CD4-positive, alpha-beta T cell treated with Interleukin-6 for 4 hours (primary cell): Measurements from ENCODE around the gene MDC1.
A peak's percentile ranks its signal among the peaks of the same experiment; 100 is the strongest.
"Not testable (repeated sequence)": the region's sequence is repeated elsewhere in the genome, so short reads cannot be mapped to it uniquely, and the experiment has no call there.

Experiments used
- DNase-seq: peaks from one replicate; pipeline ENCODE4 v3.0.0-alpha.2; 2020; ENCODE audit warnings: mixed read lengths

The MDC1 gene

GRCh38 chr6:30679765-30680535 lies 37.1 kb downstream of the MDC1 start:
- DNase-seq, result no peak

GRCh38 chr6:30678964-30679726 lies 37.9 kb downstream of the MDC1 start:
- peak; percentile 94 for DNase-seq

GRCh38 chr6:30676660-30677285 lies 40.3 kb downstream of the MDC1 start:
- DNase-seq, result no peak

DNA sequence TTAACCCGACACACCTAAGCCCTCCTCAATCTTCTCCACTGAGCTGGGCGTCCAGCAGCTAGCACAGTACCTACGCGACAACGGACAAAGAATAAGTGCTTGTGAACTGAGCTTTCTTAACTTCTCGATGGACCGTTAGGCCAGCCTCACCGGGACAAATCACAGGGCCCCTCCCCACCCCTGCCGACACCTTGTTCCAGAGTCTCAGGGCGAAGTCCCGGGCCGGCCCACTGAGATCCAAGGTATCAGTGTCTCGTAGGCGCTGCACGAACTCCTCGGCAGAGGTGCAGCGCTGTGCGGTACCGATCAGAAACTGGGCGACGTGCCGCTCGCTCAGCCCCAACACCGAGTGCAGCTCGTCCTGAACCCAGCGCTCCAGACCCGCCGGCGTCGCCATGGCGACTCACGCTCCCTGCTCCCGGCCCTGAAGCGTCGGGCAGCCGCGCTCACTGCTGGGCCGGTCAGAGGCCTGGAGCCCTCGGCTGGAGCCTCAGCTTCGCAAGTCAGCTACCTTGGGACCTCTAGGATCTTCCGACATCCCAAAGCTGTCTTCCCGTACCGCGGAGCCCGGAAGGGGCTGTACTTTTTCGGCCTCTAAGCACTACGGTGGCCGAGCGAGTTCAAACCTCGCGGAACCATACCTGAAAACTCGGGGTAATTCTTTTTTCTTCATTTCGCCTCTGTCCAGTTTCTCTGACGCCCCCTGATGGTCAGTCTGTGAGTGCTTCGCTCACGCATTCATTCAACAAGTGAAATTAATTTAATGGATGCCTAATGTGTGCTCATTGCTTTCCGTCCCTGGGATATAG lies 44.4 kb downstream of the MDC1 start, which contains the start of gene DHX16:
Gene DHX16, minus strand, starts transcription at position 562 of the 809 bp plus-strand sequence. Its CDS starts 165 bp downstream, at position 397.
- DNase-seq, result peak; percentile 93

GRCh38 chr6:30670760-30671527 lies 46.1 kb downstream of the MDC1 start:
- no peak for DNase-seq

GRCh38 chr6:30666300-30666699 lies 50.8 kb downstream of the MDC1 start:
- peak; percentile 38 for DNase-seq

GRCh38 chr6:30664994-30665767 lies 51.9 kb downstream of the MDC1 start:
- no peak for DNase-seq

GRCh38 chr6:30657922-30658321 lies 59.2 kb downstream of the MDC1 start:
- not testable (repeated sequence) for DNase-seq

- no peak for DNase-seq
These were observed 59.6 kb downstream of the MDC1 start for GRCh38 chr6:30657454-30657853.

- no peak for DNase-seq
These were observed 60.6 kb downstream of the MDC1 start for GRCh38 chr6:30656513-30656912.

GRCh38 chr6:30655743-30656094 lies 61.4 kb downstream of the MDC1 start:
- no peak for DNase-seq

GRCh38 chr6:30654798-30655742 lies 62.0 kb downstream of the MDC1 start:
- DNase-seq, result no peak

DNA sequence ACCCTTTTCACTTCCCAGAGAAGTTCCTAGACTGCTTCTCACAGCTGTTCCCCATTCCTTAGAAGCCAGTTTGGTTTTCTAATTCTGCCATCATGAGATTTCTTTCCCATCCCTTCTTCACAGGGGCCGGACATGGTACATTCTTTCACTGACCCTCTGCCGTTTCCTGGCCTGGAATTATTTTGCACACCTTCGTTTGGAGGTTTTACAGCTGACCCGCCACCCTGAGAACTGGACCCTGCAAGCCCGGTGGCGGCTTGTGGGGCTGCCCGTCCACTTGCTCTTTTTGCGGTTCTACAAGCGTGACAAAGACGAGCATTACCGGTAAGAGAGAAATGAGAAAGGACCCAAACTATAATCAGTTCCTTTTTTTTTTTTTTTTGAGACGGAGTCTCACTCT lies 65.9 kb downstream of the MDC1 start:
- no peak for DNase-seq
